NB4 (cell line): ENCODE results near the gene ZNF490.
A peak's percentile ranks its signal among the peaks of the same experiment; 100 is the strongest.

Experiments used
- DNase-seq: peaks from one replicate; pipeline ENCODE4 v3.0.0; 2010; ENCODE audit warnings: low read depth
- H3K4me3 ChIP-seq: one replicate; pipeline ENCODE4 v1.5.1; 2011; ENCODE audit warnings: mild to moderate bottlenecking, low read depth, low read length, moderate library complexity
- CTCF ChIP-seq: IDR thresholded peaks from one replicate; pipeline ENCODE4 v1.5.1; 2012; ENCODE audit warnings: low read depth, low read length
- MAX ChIP-seq: IDR thresholded peaks from 2 replicates; pipeline ENCODE4 v1.6.1; 2011; ENCODE audit warnings: low read depth, low read length
- MYC ChIP-seq: IDR thresholded peaks from 2 replicates; pipeline ENCODE4 v1.6.1; 2011; ENCODE audit warnings: low read depth, low read length
- POLR2A ChIP-seq: IDR thresholded peaks from 2 replicates; pipeline ENCODE4 v1.6.1; 2011; ENCODE audit warnings: mild to moderate bottlenecking; ENCODE audit not compliant: insufficient read length; ENCODE audit errors: extremely low read depth

Gene ZNF490

GRCh38 chr19:12611361-12611699, 717 bp upstream of the ZNF490 start:
- H3K4me3 ChIP-seq, result peak overlapping the region; percentile 99
- no peak for DNase-seq
- no peak for TF ChIP-seq MAX
- no peak for TF ChIP-seq POLR2A
- TF ChIP-seq MYC, result no peak
- TF ChIP-seq CTCF, result no peak

- H3K4me3 ChIP-seq, result no peak overlapping the region
- no peak for DNase-seq
- TF ChIP-seq MYC (no peak), CTCF (no peak), MAX (no peak), POLR2A (no peak)
Measured at GRCh38 chr19:12607631-12608030, 3.0 kb downstream of the ZNF490 start.

- DNase-seq, result no peak
- TF ChIP-seq MAX (no peak), MYC (no peak)
- H3K4me3 ChIP-seq, result no peak overlapping the region
Measured at GRCh38 chr19:12606796-12607195, 3.8 kb downstream of the ZNF490 start.

GRCh38 chr19:12603714-12604113, 6.9 kb downstream of the ZNF490 start:
- DNase-seq, result no peak
- no peak overlapping the region for H3K4me3 ChIP-seq
- TF ChIP-seq MAX (no peak), POLR2A (no peak), MYC (no peak)

GRCh38 chr19:12597594-12597993, 13.0 kb downstream of the ZNF490 start:
- TF ChIP-seq POLR2A (no peak), MYC (no peak), MAX (no peak), CTCF (no peak)
- no peak for DNase-seq
- no peak overlapping the region for H3K4me3 ChIP-seq

GRCh38 chr19:12596927-12597548, 13.6 kb downstream of the ZNF490 start:
- DNase-seq, result no peak
- TF ChIP-seq CTCF (no peak), POLR2A (no peak), MAX (no peak), MYC (no peak)
- no peak overlapping the region for H3K4me3 ChIP-seq
